Liver (tissue), 9 donors: Measurements from ENCODE around the gene PLCB3. TPM values are rescaled to one million over a fixed set of nuclear protein-coding genes. Genes with fewer than 3 reads are reported as not detected.

Experiments
- DNase-seq: peaks from one replicate; pipeline ENCODE4 v3.0.0-alpha.2; 2017; ENCODE audit warnings: low spot score
- H3K27ac ChIP-seq, 2 donors: one replicate each; pipeline ENCODE4 v1.7.0; 2013; ENCODE audit warnings: inconsistent platforms in 2 of 2, low read length in 2 of 2, control low read depth in 1 of 2, low read depth in 1 of 2, mild to moderate bottlenecking in 1 of 2
- H3K27me3 ChIP-seq, 4 donors: one replicate each; pipeline versions ENCODE4 v1.6.1 to v1.7.0; 2013; ENCODE audit warnings: low read length in 3 of 4, inconsistent platforms in 1 of 4, mild to moderate bottlenecking in 1 of 4, moderate library complexity in 1 of 4; ENCODE audit not compliant: control insufficient read depth in 4 of 4, insufficient read depth in 4 of 4
- H3K36me3 ChIP-seq, 4 donors: one replicate each; pipeline versions ENCODE4 v1.6.1 to v1.7.0; 2013; ENCODE audit warnings: low read length in 3 of 4, mild to moderate bottlenecking in 3 of 4, low read depth in 1 of 4, moderate library complexity in 1 of 4; ENCODE audit not compliant: control insufficient read depth in 4 of 4, insufficient read depth in 3 of 4
- H3K4me1 ChIP-seq, 4 donors: one replicate each; pipeline versions ENCODE4 v1.6.1 to v1.7.0; 2013; ENCODE audit warnings: low read length in 3 of 4, mild to moderate bottlenecking in 3 of 4, moderate library complexity in 1 of 4; ENCODE audit not compliant: control insufficient read depth in 4 of 4, insufficient read depth in 4 of 4
- H3K4me3 ChIP-seq, 3 donors: one replicate each; pipeline versions ENCODE4 v1.6.1 to v1.7.0; 2013; ENCODE audit warnings: low read length in 3 of 3, control low read depth in 1 of 3, low read depth in 1 of 3, mild to moderate bottlenecking in 1 of 3
- H3K9ac ChIP-seq, 2 donors: one replicate each; pipeline ENCODE4 v1.7.0; 2013; ENCODE audit warnings: low read length in 2 of 2, mild to moderate bottlenecking in 2 of 2, moderate library complexity in 2 of 2, control low read depth in 1 of 2, low read depth in 1 of 2
- H3K9me3 ChIP-seq, 4 donors: one replicate each; pipeline versions ENCODE4 v1.6.1 to v1.7.0; 2013; ENCODE audit warnings: low read length in 3 of 4; ENCODE audit not compliant: control insufficient read depth in 4 of 4
- ATF3 ChIP-seq: IDR thresholded peaks from 2 replicates; pipeline ENCODE4 v1.6.1; 2016; ENCODE audit warnings: antibody characterized with exemption
- CTCF ChIP-seq: fragments of 150-350 bp; IDR thresholded peaks from 2 replicates; pipeline ENCODE4 v1.5.1; 2017; ENCODE audit warnings: improper control_type of control experiment, low read depth, low read length; ENCODE audit not compliant: missing input control
- EGR1 ChIP-seq, 2 donors: IDR thresholded peaks; 2 replicates each; pipeline ENCODE4 v1.6.1; 2016 to 2018; ENCODE audit warnings: antibody characterized with exemption in 2 of 2, low read depth in 2 of 2
- FOXA1 ChIP-seq: IDR thresholded peaks from 2 replicates; pipeline ENCODE4 v1.6.1; 2016; ENCODE audit warnings: antibody characterized with exemption
- FOXA2 ChIP-seq: IDR thresholded peaks from 2 replicates; pipeline ENCODE4 v1.6.1; 2016; ENCODE audit warnings: antibody characterized with exemption
- GABPA ChIP-seq, 2 donors: IDR thresholded peaks in 1 of 2; conservative IDR thresholded peaks in 1 of 2; 2 replicates each; pipeline ENCODE4 v1.6.1; 2016; ENCODE audit warnings: antibody characterized with exemption in 2 of 2, mild to moderate bottlenecking in 1 of 2, moderate library complexity in 1 of 2
- HNF4A ChIP-seq, 2 donors: conservative IDR thresholded peaks; 2 replicates each; pipeline ENCODE4 v1.6.1; 2016; ENCODE audit warnings: antibody characterized with exemption in 2 of 2, mild to moderate bottlenecking in 2 of 2
- HNF4G ChIP-seq: IDR thresholded peaks from 2 replicates; pipeline ENCODE4 v1.6.1; 2016; ENCODE audit warnings: antibody characterized with exemption
- JUND ChIP-seq, 2 donors: IDR thresholded peaks; 2 replicates each; pipeline ENCODE4 v1.6.1; 2016; ENCODE audit warnings: antibody characterized with exemption in 2 of 2
- MAX ChIP-seq: IDR thresholded peaks from 2 replicates; pipeline ENCODE4 v1.6.1; 2016; ENCODE audit warnings: antibody characterized with exemption
- NR2F2 ChIP-seq: IDR thresholded peaks from 2 replicates; pipeline ENCODE4 v1.6.1; 2016; ENCODE audit warnings: antibody characterized with exemption
- RAD21 ChIP-seq, 2 donors: IDR thresholded peaks; 2 replicates each; pipeline ENCODE4 v1.6.1; 2016; ENCODE audit warnings: antibody characterized with exemption in 2 of 2, mild to moderate bottlenecking in 2 of 2
- REST ChIP-seq: IDR thresholded peaks from 2 replicates; pipeline ENCODE4 v1.6.1; 2016; ENCODE audit warnings: antibody characterized with exemption, mild to moderate bottlenecking
- RXRA ChIP-seq, 2 donors: IDR thresholded peaks; 2 replicates each; pipeline ENCODE4 v1.6.1; 2017 to 2018; ENCODE audit warnings: antibody characterized with exemption in 2 of 2, mild to moderate bottlenecking in 1 of 2
- TAF1 ChIP-seq: conservative IDR thresholded peaks from 2 replicates; pipeline ENCODE4 v1.6.1; 2016; ENCODE audit warnings: antibody characterized with exemption, mild to moderate bottlenecking
- YY1 ChIP-seq: IDR thresholded peaks from 2 replicates; pipeline ENCODE4 v1.6.1; 2016; ENCODE audit warnings: antibody characterized with exemption, mild to moderate bottlenecking
- WGBS: extraction: QIAGEN DNeasy Blood & Tissue Kit; methylation state at CpG from one replicate; pipeline ENCODE4 v1.1.7; 2013; 5-methylcytosine and 5-hydroxymethylcytosine counted together
- polyA plus RNA-seq, 2 donors: library from polyadenylated mRNA; stranded (reverse) in 1 of 2; unstranded in 1 of 2; fragments of 200-250 nt in 1 of 2; fragments of >200 nt in 1 of 2; fragmentation: Nextera tagmentation in 1 of 2; extraction: Ambion mirVana in 1 of 2; gene quantifications; one replicate each; pipeline versions ENCODE4 v1.2.1 to v1.2.3, GENCODE V29; 2013 to 2015
- total RNA-seq, 2 donors: library from RNA; depleted of rRNA; stranded (reverse); fragments of >200 nt; gene quantifications; one replicate each; pipeline ENCODE4 v1.2.3, GENCODE V29; 2014
- TF ChIP-seq, protein P1 (sequence below): IDR thresholded peaks from 2 replicates; pipeline ENCODE4 v1.6.1; 2016; ENCODE audit warnings: antibody characterized with exemption
- donor health status: healthy.
- donor health status: healthy.
- donor health status: healthy.
- donor health status: healthy.
- donor health status: healthy.

The PLCB3 gene
- total and polyA plus RNA-seq, 4 donors = 0.79 to 8.5 (median 5.4) TPM

- WGBS = 1% methylated on average over 58 of the region's 58 CpGs
- H3K9me3 ChIP-seq = no peaks in the 10 kb centered on the region
- H3K4me3 ChIP-seq = peak within 1 kb of the TSS; percentile 74 to 94 (median 80)
- peaks cover 21 to 59% (median 41%) of the 10 kb centered on the region in 4 donors for H3K4me1 ChIP-seq
- no peaks in the 10 kb centered on the region for H3K27me3 ChIP-seq
- TF ChIP-seq TAF1 = peak; percentile 80
- peak; percentile 91 for TF ChIP-seq REST
- TF ChIP-seq NR2F2 = peak; percentile 63
- peak; percentile 21 for TF ChIP-seq FOXA2
- TF ChIP-seq YY1 = peak; percentile 29
- TF ChIP-seq EGR1 (IDR thresholded peaks at IDR 0.05; ENCODE audit: low read depth in 2 of 2) = peak; percentile 71 to 91
- TF ChIP-seq RXRA (IDR thresholded peaks at IDR 0.05) = peak; percentile 59 to 68
- TF ChIP-seq JUND (IDR thresholded peaks at IDR 0.05) = no peak
- TF ChIP-seq FOXA1 = no peak
- TF ChIP-seq HNF4G = no peak
- TF ChIP-seq, protein P1, sequence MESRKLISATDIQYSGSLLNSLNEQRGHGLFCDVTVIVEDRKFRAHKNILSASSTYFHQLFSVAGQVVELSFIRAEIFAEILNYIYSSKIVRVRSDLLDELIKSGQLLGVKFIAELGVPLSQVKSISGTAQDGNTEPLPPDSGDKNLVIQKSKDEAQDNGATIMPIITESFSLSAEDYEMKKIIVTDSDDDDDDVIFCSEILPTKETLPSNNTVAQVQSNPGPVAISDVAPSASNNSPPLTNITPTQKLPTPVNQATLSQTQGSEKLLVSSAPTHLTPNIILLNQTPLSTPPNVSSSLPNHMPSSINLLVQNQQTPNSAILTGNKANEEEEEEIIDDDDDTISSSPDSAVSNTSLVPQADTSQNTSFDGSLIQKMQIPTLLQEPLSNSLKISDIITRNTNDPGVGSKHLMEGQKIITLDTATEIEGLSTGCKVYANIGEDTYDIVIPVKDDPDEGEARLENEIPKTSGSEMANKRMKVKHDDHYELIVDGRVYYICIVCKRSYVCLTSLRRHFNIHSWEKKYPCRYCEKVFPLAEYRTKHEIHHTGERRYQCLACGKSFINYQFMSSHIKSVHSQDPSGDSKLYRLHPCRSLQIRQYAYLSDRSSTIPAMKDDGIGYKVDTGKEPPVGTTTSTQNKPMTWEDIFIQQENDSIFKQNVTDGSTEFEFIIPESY = no peak
- no peak for TF ChIP-seq MAX
- TF ChIP-seq RAD21 (IDR thresholded peaks at IDR 0.05) = no peak
- no peak for TF ChIP-seq CTCF
- no peak for TF ChIP-seq HNF4A (conservative IDR thresholded peaks at IDR 0.05)
- no peak for TF ChIP-seq ATF3
- peak; percentile 90 to 97 for TF ChIP-seq GABPA (IDR thresholded peaks at IDR 0.05 in 1 of 2, conservative IDR thresholded peaks at IDR 0.05 in 1 of 2)
- DNase-seq = peak; percentile 95
- peaks cover 0 to 6% (median 4%) of the 10 kb centered on the region in 4 donors for H3K36me3 ChIP-seq
- peak within 1 kb of the TSS; percentile 85 to 91 for H3K9ac ChIP-seq
- H3K27ac ChIP-seq = peak within 1 kb of the TSS; percentile 97 to 99
These were observed 10.7 kb upstream of the PLCB3 start, which contains the start of gene FKBP2 for GRCh38 chr11:64240435-64241240. FKBP2 (plus strand) TSS chr11:64241095; CDS start chr11:64242388, 1,293 bp downstream.
